Subcutaneous adipose tissue (tissue), 4 donors: Measurements from ENCODE around the gene GBF1. TPM values are rescaled to one million over a fixed set of nuclear protein-coding genes. Genes with fewer than 3 reads are reported as not detected.

Experiments used
- total RNA-seq, 4 donors: library from RNA; depleted of rRNA; stranded (reverse); fragments of >200 nt; gene quantifications; one replicate each; pipeline ENCODE4 v1.1.0, GENCODE V29; 2016
- TF ChIP-seq, protein P1 (sequence below): fragments of 450-650 bp; IDR thresholded peaks from one replicate; pipeline ENCODE4 v1.5.1; 2016; ENCODE audit warnings: low read depth, mild to moderate bottlenecking, control low read depth, antibody characterized with exemption, moderate library complexity

GBF1 gene
- total RNA-seq, 4 donors from 2014 or later, result 21.6 to 34.3 (median 24.0) TPM

- TF ChIP-seq, protein P1, sequence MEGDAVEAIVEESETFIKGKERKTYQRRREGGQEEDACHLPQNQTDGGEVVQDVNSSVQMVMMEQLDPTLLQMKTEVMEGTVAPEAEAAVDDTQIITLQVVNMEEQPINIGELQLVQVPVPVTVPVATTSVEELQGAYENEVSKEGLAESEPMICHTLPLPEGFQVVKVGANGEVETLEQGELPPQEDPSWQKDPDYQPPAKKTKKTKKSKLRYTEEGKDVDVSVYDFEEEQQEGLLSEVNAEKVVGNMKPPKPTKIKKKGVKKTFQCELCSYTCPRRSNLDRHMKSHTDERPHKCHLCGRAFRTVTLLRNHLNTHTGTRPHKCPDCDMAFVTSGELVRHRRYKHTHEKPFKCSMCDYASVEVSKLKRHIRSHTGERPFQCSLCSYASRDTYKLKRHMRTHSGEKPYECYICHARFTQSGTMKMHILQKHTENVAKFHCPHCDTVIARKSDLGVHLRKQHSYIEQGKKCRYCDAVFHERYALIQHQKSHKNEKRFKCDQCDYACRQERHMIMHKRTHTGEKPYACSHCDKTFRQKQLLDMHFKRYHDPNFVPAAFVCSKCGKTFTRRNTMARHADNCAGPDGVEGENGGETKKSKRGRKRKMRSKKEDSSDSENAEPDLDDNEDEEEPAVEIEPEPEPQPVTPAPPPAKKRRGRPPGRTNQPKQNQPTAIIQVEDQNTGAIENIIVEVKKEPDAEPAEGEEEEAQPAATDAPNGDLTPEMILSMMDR, result no peak
Measured at GRCh38 chr10:102274062-102274461, 28.7 kb downstream of the GBF1 start.

DNA sequence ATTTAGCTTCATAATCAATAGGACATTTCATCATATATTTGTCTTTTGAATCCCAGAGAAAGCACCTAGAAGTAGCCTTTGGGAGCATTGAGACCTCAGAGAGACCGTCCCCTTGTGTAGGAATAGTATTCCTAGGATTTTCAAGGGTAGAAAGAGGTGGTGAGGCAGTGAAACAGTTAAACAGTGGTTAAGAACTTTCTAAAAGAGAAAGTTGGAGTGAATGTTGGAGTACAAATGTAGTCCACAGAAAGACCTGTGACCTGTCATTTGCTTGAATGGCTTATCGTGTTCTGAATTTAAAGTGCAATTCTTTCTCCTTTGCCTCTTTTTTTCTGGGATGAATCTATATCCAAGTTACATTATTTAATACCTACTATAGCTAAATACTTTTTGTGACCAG lies 30.0 kb downstream of the GBF1 start:
- TF ChIP-seq, protein P1, result no peak

DNA sequence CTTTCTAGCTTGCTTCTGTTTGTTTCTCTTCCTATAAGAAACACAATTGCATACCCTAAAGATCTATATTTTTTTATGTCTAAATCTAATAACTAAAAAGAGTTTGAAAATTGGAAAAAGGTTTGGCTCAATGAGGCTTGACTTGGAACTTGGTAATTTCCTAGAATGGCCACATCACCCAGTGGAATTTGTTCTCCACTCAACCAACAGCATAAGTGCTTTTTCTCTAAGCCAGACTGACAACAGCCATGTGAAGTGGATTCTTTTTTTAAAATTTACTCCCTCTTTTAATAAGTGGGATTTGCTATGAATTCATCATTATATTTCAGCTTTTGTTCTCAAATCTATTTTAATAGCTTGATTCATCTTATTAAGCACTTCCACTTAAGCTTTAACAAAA lies 33.8 kb downstream of the GBF1 start:
- TF ChIP-seq, protein P1, result no peak

- TF ChIP-seq, protein P1, result no peak
Measured at GRCh38 chr10:102280397-102281101, 35.2 kb downstream of the GBF1 start.

- TF ChIP-seq, protein P1, result no peak
Measured at GRCh38 chr10:102281102-102281487, 35.8 kb downstream of the GBF1 start.

GRCh38 chr10:102283488-102283887 lies 38.2 kb downstream of the GBF1 start:
- TF ChIP-seq, protein P1, result no peak

DNA sequence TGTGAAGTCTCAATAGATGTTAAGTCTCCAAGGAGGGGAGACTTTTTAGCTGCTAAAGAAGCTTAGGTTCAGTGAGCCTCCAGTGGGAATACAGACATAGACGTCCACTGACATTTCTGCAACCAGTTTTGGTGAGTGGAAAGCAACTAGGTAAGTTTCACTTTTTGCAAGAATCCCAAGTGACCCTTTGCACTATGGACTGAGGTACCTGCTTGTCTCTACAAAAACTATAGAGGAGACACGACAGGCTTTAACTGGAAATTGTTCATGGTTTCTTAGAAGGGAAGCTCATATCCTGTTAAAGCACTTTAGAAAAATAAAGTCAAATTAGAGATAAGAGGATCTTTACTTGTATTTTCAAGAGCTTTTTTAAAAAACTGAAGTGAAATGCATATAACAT lies 38.6 kb downstream of the GBF1 start:
- TF ChIP-seq, protein P1, result no peak
